Hepatocyte (in vitro differentiated cells): ENCODE results near the gene CRB3. TPM values are rescaled to one million over a fixed set of nuclear protein-coding genes. Genes with fewer than 3 reads are reported as not detected.

ENCODE experiments used
- DNase-seq: peaks from one replicate; pipeline ENCODE4 v3.0.0-alpha.2; 2016; ENCODE audit warnings: low spot score
- H2AFZ ChIP-seq: fragments of 200-600 bp; sonication (generic); 2 replicates; pipeline ENCODE4 v1.6.0; 2016; ENCODE audit warnings: antibody characterized with exemption, mild to moderate bottlenecking
- H3K27ac ChIP-seq: fragments of 200-600 bp; sonication (generic); 2 replicates; pipeline ENCODE4 v1.5.1; 2016; ENCODE audit warnings: mild to moderate bottlenecking
- H3K27me3 ChIP-seq: fragments of 200-600 bp; sonication (generic); 2 replicates; pipeline ENCODE4 v1.6.1; 2016
- H3K36me3 ChIP-seq: fragments of 200-600 bp; sonication (generic); replicated peaks from 2 replicates; pipeline ENCODE4 v1.5.1; 2016; ENCODE audit warnings: low read depth; ENCODE audit not compliant: insufficient read depth
- H3K4me1 ChIP-seq: fragments of 200-600 bp; sonication (generic); 2 replicates; pipeline ENCODE4 v1.5.1; 2016; ENCODE audit warnings: mild to moderate bottlenecking, moderate library complexity; ENCODE audit not compliant: insufficient read depth
- H3K4me2 ChIP-seq: fragments of 200-600 bp; sonication (generic); 2 replicates; pipeline ENCODE4 v1.6.0; 2016
- H3K4me3 ChIP-seq: fragments of 200-600 bp; sonication (generic); 2 replicates; pipeline ENCODE4 v1.5.1; 2016; ENCODE audit warnings: mild to moderate bottlenecking
- H3K79me2 ChIP-seq: fragments of 200-600 bp; sonication (generic); 2 replicates; pipeline ENCODE4 v1.6.0; 2017; ENCODE audit warnings: mild to moderate bottlenecking
- H3K9me2 ChIP-seq: fragments of 200-600 bp; sonication (generic); replicated peaks from 2 replicates; pipeline ENCODE4 v1.6.0; 2017; ENCODE audit warnings: mild to moderate bottlenecking; ENCODE audit not compliant: insufficient read depth
- H3K9me3 ChIP-seq: fragments of 200-600 bp; sonication (generic); 2 replicates; pipeline ENCODE4 v1.5.1; 2016; ENCODE audit warnings: low read depth, mild to moderate bottlenecking
- H4K20me1 ChIP-seq: fragments of 200-600 bp; sonication (generic); 2 replicates; pipeline ENCODE4 v1.6.0; 2016; ENCODE audit warnings: mild to moderate bottlenecking; ENCODE audit not compliant: insufficient read depth, poor library complexity, severe bottlenecking
- EZH2 ChIP-seq: fragments of 200-600 bp; sonication (generic); IDR thresholded peaks from 2 replicates; pipeline ENCODE4 v1.6.1; 2016; ENCODE audit warnings: antibody characterized with exemption, mild to moderate bottlenecking, borderline replicate concordance
- EZH2phosphoT487 ChIP-seq: fragments of 200-600 bp; sonication (generic); IDR thresholded peaks from one replicate; pipeline ENCODE4 v1.6.1; 2018; ENCODE audit warnings: antibody characterized with exemption, mild to moderate bottlenecking, low read depth, moderate library complexity; ENCODE audit not compliant: unreplicated experiment, severe bottlenecking
- WGBS: methylation state at CpG from one replicate; pipeline ENCODE4 v1.1.6; 2016; ENCODE audit warnings: low lambda C conversion rate; ENCODE audit errors: missing lambda C conversion rate; 5-methylcytosine and 5-hydroxymethylcytosine counted together
- polyA plus RNA-seq: library from polyadenylated mRNA; unstranded; fragments of >200 nt; fragmentation: Nextera tagmentation; extraction: Ambion mirVana; gene quantifications from 2 replicates; pipeline ENCODE4 v1.2.1, GENCODE V29; 2016
- total RNA-seq: library from RNA; depleted of rRNA; stranded (reverse); fragments of >200 nt; gene quantifications from 2 replicates; pipeline ENCODE4 v1.2.3, GENCODE V29; 2014
- TF ChIP-seq, protein P1 (sequence below): fragments of 200-600 bp; sonication (generic); IDR thresholded peaks from 2 replicates; pipeline ENCODE4 v1.5.1; 2016; ENCODE audit warnings: antibody characterized with exemption, mild to moderate bottlenecking; ENCODE audit not compliant: poor library complexity

The CRB3 gene
- total and polyA plus RNA-seq, 2 experiments from 2014 or later = 42.5 to 71.4 TPM

DNA sequence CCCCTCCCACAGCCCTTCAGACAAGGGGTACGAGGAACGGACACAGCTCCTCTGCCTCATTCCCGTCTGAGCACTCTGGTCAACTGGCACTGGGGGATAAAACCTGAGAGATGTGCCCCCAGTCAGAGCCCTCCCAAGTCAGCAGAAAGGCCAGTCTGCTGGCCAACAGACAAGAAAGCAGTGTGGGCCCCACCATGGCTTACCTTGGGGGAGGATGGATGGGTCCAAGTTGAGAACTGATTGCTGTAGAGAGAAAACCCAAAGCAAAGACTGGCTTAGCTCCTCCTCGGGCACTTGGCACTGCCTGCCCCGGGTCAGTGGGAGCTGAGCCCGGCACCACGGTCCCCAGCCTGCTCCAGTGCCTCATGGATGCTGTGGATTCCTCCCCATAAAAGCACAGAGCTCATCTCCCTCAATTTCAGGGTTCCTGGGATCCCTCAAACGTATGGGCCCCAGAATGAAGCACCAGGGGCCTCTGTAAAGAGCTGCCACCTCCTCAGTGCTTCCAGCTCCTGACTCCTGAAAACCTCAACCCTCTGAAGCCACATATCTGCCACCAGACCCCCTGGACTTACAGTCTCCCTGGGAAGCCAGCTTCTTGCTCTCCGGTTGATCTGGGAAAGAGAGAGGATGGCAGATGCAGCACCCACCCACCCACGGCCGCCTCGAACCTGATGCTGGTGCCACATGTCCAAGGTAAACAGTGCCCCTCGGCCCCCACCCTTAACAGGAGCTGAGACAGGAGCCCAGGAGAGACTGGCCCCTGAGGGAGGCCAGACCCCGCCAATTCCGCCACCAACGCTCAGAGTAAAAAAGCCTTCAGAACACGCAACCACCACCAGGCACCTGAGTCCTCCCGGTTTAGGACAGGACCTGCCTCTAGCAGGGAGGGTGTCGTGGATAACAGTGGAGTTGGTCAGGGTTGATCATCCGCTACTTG is 42.7 kb upstream of the CRB3 start:
- Histone ChIP-seq H3K79me2 (peaks cover 65% of the 10 kb centered on the region), H4K20me1 (peaks cover 58% of the 10 kb centered on the region), H2AFZ (no peak overlapping the region), H3K9me2 (no peaks in the 10 kb centered on the region), H3K9me3 (no peaks in the 10 kb centered on the region), H3K4me2 (no peak overlapping the region), H3K36me3 (no peaks in the 10 kb centered on the region), H3K27me3 (no peaks in the 10 kb centered on the region), H3K27ac (no peak overlapping the region), H3K4me3 (no peak overlapping the region), H3K4me1 (peaks cover 11% of the 10 kb centered on the region)
- WGBS = 89% methylated on average over 20 of the region's 20 CpGs
- TF ChIP-seq, protein P1, sequence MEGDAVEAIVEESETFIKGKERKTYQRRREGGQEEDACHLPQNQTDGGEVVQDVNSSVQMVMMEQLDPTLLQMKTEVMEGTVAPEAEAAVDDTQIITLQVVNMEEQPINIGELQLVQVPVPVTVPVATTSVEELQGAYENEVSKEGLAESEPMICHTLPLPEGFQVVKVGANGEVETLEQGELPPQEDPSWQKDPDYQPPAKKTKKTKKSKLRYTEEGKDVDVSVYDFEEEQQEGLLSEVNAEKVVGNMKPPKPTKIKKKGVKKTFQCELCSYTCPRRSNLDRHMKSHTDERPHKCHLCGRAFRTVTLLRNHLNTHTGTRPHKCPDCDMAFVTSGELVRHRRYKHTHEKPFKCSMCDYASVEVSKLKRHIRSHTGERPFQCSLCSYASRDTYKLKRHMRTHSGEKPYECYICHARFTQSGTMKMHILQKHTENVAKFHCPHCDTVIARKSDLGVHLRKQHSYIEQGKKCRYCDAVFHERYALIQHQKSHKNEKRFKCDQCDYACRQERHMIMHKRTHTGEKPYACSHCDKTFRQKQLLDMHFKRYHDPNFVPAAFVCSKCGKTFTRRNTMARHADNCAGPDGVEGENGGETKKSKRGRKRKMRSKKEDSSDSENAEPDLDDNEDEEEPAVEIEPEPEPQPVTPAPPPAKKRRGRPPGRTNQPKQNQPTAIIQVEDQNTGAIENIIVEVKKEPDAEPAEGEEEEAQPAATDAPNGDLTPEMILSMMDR = no peak
- TF ChIP-seq EZH2 (no peak), EZH2phosphoT487 (no peak)
- no peak for DNase-seq

DNA sequence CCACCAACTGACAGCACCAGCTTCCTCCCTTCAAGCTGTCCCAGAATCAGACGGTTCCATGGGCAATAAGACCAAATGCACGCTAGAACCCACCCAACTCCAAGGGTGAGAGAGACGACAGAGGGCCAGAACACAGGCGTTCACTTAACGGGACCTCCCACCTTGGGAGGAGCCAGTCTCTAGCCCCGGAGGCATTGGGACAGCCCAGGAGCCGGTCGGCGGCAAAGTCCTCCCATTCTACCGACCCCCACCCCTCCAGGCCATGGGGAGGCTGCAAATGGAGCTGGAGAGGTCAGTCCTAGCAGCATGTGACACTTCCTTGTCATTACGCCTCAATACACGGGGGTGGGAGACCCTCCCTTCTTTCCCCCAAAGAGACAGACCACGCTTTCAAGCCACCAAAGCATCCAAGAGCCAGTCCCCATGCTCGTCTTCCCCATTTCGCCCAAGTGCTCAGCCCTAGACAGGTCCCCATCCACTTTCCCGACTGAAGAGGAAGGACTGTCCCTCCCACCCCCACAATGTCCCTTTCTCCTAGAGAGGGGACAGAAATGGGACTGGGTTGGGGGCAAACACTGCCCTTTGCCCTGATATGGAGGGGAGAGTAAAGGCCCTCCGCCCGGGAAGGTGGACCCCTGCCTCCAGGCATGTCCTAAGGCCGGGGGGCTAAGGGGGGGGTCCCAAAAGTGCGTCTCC is 40.4 kb upstream of the CRB3 start:
- Histone ChIP-seq H3K9me2 (no peaks in the 10 kb centered on the region), H4K20me1 (peaks cover 51% of the 10 kb centered on the region), H3K4me3 (peak overlapping the region; percentile 89), H3K9me3 (no peaks in the 10 kb centered on the region), H3K36me3 (no peaks in the 10 kb centered on the region), H3K4me2 (peak overlapping the region; percentile 94), H3K4me1 (peaks cover 11% of the 10 kb centered on the region), H3K27me3 (no peaks in the 10 kb centered on the region), H2AFZ (no peak overlapping the region), H3K27ac (peak overlapping the region; percentile 72), H3K79me2 (peaks cover 55% of the 10 kb centered on the region)
- TF ChIP-seq EZH2 (no peak), EZH2phosphoT487 (no peak)
- TF ChIP-seq, protein P1 = no peak
- DNase-seq = peak; percentile 78
- WGBS = under 1% methylated on average over 16 of the region's 20 CpGs

DNA sequence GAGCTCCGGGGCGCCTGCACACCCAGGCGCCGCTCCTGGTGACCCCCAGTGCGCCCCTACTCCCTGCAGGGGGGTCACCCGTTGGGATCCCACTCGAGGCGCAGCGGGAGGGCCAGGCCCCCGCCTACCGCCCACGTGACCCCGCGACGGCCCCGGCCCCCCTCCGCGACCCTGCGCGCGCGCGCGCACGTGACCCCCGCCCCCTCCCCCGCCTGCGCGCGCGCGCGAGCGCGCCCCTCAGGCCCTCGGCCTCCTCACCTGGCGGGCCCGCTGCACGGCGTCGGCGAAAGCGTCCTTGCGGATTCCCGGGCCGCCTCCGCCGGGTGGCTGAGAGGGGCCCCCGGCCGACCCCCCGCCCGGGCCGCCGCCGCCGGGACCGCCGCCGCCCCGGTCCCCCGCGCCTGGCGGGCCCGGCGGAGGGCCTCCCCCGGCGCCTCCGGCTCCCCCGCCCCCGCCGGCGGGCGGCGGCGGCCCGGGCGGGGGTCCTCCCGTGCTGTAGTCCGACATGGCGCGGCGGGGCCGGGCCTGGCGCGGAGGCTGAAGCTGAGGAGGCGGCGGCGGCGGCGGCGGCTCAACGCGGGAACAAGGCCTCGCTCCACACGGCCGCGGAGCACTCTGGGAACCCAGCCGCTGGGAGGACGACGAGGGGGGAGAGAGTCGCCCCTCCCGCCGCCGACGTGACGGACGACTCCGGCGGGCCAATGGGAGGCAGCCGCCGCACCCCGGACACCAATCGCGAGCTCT is 39.7 kb upstream of the CRB3 start, which contains the start of gene KHSRP:
Gene KHSRP (minus strand): TSS at position 617 of the 744 bp plus-strand sequence. CDS start 110 bp downstream, at position 507.
- Histone ChIP-seq H3K27ac (peak within 1 kb of the TSS; percentile 84), H3K4me1 (peaks cover 11% of the 10 kb centered on the region), H3K4me2 (peak within 1 kb of the TSS; percentile 94), H3K9me3 (no peaks in the 10 kb centered on the region), H2AFZ (peak within 1 kb of the TSS; percentile 49), H3K27me3 (no peaks in the 10 kb centered on the region), H3K9me2 (no peaks in the 10 kb centered on the region), H3K79me2 (peaks cover 47% of the 10 kb centered on the region), H3K36me3 (no peaks in the 10 kb centered on the region), H4K20me1 (peaks cover 47% of the 10 kb centered on the region), H3K4me3 (peak within 1 kb of the TSS; percentile 89)
- peak; percentile 56 for DNase-seq
- 3% methylated on average over 19 of the region's 114 CpGs for WGBS
- TF ChIP-seq EZH2 (no peak), EZH2phosphoT487 (no peak)
- TF ChIP-seq, protein P1 = no peak
